ENCODE measurements around the gene CAMTA1. TPM values are rescaled to one million over a fixed set of nuclear protein-coding genes. Genes with fewer than 3 reads are reported as not detected.
"Not testable (repeated sequence)": the region's sequence is repeated elsewhere in the genome, so short reads cannot be mapped to it uniquely, and the experiment has no call there.

The CAMTA1 gene
- total RNA-seq, 1 donor from 2014 or later: 115 TPM

DNA sequence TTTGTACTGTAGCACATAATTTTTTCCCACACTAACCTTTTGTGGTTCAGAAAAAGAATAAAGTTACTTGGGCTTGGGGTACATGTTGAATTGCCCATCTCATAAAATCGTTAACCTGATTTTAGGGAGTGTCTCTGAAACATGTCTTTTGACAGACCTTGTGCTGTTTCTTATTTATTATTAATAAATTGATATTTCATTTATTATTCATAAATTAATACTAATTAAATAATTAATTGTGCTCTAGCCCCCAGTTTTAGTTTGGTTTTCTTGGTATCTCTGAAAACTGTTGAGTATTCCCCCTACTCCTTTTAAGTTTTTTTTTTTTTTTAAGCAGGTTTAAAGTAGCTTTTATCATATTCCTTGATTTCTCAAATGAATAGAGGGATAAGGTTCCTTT is 27.9 kb downstream of the CAMTA1 start:
- no peak for DNase-seq

DNA sequence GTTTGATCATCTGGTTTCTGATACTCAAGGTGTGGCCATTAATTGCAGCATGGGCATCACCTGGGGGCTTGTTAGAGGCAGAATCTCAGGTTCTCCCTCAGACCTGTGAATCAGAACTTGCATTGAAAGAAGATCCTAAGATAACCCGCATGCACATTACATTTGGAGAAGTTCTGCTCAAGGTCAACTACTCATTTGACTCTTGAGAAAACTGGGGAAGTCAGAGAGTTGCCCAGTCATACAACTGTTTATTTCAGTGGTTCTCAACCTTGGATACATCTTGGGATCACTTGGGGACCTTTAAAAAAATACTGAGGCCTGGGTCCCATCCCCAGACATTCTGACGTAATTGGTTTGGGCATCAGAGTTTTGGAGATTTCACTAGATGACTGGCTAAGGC is 30.5 kb downstream of the CAMTA1 start:
- DNase-seq: no peak

DNA sequence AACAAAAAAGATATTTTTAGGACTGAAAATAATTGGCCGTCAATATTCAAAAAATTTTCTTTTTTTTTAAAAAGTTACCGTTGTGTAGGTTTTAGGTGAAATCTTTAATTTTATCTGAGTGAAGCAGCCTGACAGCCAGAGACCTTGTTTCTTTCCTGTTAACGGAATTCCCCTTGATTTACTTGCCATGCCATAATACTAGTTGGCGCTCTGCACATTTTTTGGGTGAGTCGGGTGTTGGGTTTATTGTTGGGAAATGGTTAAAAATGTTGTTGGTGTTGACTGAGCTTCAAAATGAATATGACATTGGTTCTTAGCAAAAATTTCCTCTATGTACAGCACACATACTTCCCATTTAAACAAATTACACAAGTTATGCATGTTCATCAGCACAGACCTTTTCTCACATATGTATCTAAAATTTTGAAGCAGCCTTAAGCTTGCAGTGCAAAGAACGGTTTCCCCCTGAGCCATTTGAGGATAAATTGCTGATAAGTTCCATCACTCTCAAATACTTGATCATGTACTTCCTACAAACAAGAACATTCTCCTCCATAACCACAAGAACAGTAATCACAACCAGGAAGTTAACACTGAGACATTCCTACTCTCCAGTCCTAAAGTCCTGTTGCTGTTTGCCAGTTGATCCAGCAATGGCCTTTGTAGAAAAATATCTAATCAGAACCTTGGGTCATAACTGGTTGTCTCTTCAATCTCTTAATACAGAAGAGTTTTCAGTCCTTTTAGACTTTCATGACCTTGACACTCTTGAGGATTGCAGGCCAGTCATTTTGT is 34.2 kb downstream of the CAMTA1 start:
- DNase-seq: no peak

DNA sequence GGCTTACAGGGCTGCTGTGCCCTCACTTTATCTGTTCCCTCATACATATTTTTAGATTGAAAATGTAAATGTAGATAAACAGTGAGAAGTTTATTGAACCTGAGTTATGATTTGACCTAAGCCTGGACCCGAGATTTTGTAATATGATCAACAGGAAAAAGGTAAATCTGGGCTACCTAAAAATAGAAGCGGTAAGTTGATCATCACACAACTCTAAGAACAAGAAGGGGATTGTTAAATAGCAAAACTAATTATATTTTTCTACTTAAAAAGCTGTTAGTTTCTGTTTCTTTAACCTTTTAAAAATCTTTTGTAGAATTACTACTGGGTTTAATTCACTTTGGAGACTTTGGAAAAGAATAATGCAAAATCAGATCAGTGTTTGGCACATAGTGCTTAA is 35.6 kb downstream of the CAMTA1 start:
- no peak for DNase-seq

DNA sequence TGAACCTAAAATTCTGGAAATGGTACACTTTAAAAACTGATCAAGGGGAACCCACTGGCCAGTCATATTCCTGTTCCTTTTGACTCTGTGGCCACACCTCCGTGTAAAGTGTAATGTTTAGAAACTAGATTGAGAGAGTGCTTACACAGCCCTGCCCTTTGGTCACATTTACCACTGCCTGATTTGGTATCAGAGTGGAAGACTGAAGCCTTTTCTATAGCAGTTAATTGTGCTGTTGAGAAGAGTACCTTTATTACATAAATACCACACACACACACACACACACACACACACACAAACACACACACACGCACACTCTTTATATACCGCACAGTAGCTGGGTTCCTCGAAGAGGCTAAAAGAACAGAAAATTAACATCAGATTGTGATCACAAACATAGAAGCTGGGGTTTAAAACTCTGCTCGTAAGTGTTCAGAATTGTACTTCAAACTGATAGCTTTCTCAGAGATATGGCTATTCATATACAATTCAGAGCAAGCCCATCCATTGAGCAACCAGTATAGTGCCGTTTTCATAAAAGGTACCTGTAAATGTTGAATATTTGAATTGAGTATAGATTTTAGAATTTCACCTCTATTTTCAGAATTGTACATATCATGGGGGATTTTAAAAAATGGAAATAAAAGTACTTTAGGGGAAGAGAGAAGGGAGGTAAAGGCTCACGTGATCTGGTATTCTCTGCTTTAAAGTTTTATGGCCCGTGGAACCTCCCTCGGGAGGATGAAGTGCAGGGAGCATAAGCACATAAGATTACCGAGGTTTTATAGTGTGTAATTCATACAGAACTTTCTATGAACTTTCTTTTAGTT is 37.5 kb downstream of the CAMTA1 start:
- no peak for DNase-seq

DNA sequence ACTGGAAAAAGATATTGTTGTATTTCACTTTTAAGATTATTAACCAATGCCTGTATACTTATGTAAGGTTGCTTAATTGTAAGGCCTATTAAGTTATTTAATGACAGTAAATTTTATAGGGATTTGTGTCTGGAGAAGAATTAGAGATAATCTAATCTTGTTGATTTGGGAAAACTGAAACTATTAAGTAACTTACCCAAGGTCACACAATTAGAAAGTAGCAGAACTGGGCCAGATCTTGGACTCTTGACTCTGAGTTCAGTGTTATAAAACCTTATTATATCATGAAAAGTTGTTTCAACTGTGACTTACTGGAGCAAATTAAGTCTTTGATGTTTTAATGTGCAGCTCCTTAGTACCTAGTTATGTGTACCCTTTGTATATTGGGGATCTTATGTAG is 38.5 kb downstream of the CAMTA1 start:
- no peak for DNase-seq

DNA sequence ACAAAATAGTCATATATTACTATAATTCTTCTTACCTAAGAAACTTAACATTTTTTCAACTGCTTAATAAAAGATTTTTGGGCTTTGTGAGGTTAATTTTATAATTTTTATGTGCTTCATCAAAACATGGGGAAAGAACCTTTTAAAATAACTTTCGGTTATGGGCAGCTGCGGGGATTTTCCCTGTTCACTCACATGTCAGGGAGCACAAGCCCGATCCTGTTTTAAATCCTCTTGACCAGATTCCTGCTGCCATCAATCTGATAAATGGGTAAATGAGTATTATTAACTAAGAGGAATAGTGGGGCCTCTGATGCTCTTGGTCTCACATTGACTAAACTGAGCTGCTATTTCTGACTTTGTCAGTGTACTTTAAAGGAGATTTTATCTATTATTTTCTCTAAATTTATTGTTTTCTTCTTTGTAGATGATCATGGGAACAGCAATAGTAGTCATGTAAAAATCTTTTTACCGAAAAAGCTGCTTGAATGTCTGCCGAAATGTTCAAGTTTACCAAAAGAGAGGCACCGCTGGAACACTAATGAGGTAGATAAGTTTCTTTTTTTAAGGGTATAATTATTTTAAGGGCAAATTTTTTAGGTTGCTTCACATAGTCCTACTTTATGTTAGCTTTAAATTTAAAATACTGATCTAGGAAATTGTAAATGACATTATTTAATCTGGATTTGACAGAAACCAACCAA is 39.6 kb downstream of the CAMTA1 start:
- no peak for DNase-seq

DNA sequence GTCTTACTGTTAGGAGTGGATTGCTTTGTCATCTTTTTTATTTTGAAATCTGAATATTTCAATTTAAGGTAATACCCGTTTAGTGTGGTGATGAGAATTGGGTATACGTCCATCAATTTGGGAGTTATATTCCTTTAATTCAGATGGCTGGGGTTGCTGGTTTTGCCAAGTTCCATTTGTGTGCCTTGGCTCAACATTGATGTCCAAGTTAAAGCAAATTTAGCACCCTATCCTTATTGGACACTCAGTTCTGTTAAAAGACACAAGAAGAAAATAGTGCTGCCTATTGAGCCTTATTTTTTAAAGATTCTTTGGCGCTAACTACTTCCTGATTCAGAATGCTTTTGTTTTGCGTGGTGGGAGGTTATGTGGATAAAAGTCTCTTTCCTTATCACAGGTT is 40.6 kb downstream of the CAMTA1 start:
- no peak for DNase-seq

DNA sequence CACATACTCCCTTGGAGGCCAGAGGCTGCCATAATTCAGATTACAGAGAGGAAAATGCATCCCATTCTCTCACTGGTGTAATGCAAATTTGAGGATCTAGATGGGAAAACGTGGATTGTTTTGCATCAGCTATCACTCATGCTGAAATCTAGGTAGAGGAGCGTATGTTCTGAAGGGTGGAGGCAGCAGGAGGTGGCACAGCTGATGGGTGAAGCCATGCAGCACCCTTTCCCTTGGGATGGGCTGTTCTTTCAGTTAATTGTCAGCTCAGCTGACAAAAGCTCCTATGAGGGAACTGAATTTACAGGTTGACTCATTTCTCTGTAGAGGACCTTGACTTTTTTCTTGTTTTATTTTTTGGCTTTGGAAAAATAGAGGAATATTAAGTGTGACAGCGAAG is 41.8 kb downstream of the CAMTA1 start:
- DNase-seq: no peak

DNA sequence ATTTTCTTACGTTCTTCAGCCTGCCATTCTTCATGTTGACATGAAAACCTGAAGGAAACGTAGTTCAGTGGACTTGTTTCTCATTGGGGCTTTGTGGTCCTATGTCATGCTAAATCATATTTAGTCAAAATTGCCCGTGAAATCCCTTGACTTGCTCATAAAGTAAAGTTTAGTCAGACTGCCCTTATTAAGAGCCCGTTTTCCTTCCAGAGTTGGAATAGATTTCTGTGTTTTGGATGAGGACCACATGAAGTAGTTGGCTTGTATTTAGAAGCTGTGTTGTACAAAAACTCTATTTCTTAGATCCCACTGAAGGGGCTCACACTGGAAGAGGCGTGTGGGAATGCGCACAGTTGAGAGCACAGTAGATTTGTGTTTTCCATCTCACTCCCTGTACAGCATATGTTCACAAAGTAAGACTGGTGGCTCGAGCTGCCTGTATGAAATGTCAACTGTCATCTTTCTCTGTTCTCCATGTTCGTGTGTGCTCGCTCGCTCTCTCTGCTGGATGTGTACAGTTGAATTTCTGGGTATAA is 42.4 kb downstream of the CAMTA1 start:
- DNase-seq: no peak

DNA sequence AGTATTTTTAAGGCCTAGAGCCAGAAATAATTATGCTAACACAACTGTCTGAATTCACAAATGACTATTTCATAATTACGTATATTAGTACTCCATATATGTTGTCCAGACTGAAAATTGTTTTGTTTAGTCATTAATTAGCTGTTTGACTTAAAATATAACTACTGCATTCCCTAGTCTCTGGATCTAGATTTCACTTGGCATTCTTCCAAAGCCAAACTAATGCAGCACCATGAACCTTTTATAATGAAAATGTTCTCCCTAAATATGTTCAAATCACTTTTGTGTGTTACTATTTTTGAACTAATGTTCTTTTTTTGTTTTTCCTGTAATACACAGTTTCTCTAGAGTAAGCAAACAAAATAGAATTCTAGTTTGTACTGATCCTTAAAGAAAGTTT is 46.1 kb downstream of the CAMTA1 start:
- no peak for DNase-seq

DNA sequence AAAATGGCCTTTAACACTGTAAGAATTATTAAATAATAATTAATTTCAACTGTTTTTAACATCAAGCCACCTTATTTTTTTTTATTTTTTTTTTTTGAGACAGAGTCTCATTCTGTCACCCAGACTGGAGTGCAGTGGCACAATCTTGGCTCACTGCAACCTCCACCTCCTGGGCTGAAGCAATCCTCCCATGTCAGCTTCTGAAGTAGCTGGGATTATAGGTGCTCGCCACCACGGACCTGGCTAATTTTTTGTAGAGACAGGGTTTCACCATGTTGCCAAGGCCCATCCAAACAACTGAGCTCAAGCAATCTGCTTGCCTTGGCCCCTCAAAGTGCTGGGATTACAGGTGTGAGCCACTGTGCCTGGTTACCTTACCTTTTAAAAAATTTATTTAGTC is 46.8 kb downstream of the CAMTA1 start:
- DNase-seq: not testable (repeated sequence)

DNA sequence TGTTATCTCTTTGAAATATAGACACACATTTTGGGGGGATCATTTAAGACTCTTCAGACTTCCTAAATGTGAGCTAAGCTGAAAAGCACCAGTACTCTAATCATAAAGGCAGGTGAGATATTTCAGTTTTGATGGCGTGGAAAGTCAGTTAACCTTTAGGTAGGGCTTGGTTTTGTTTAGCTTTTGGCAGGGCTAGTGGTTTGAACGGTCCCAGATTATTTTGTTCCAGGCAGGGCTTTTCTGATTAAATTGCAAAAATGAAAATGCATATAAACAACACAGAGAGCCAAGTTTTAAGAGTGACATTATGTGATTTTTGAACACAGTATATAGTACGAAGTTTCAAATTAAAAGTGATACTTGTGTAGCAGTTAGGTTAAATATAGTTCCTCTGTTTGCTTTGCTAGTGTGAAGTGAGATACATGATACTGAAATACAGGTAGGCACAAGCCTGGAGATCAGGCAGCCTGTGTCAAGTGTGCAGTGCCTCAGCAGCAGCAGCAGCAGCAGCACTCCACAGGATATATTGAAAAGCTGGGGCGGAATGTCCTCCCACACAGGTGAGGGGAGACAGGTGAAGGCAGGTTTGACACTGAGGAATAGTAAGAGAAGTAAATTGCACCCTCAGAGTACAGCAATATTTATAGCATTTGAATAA is 47.4 kb downstream of the CAMTA1 start:
- no peak for DNase-seq

DNA sequence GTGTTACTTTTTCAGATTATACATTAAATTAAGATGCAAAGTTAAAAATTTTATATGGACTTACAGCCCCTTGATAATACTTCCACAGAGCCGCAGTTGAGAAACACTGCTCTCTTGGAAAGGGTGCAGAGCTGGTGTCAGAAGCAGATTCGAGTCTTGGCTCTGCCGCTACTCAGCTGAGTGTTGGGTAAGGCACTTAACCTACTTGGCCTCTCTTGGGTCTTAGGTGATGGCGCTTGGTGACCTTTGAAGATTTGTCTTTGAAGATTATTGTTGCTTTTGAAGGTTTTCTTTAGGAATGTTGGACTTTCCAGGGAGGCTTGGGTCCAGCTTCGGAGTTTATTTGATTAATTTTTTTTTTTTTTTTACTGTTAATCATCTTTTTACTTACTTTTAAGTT is 48.5 kb downstream of the CAMTA1 start:
- no peak for DNase-seq

DNA sequence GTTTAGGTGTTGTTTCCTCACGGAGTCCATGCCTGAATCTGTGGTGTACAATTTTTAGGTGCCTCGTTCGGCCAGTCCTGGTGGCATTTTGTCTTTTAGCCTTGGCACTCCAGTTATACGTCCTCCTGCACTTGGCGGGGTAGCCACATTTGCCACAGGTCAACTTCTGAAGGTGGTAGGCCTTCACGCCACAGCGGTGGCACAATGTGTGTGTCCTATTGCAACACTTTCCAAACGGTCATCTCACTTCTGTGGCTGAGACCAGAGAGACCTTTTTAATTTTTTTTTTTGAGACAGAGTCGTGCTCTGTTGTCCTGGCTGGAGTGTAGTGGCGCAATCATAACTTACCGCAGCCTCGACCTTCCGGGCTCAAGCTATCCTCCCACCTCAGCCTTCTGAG is 49.1 kb downstream of the CAMTA1 start:
- no peak for DNase-seq

DNA sequence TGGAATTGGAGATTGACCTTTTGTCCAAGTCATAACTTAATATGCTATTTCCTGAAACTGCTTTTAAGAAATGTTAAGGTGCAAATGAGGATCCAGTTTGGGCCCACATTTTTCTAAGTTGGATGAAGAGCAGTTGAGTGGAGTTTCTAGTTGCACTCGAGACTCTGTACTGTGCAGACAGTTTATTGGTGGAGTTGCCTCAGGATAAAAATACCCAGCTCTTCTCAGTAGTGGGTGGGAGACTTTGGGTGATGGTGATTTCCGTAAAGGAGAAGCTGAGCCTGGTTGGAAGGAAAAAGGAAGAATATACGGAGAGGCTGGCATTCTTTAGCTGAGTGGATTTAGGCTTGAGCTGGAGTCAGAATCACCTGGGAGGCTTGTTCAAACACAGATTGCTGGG is 49.9 kb downstream of the CAMTA1 start:
- no peak for DNase-seq

DNA sequence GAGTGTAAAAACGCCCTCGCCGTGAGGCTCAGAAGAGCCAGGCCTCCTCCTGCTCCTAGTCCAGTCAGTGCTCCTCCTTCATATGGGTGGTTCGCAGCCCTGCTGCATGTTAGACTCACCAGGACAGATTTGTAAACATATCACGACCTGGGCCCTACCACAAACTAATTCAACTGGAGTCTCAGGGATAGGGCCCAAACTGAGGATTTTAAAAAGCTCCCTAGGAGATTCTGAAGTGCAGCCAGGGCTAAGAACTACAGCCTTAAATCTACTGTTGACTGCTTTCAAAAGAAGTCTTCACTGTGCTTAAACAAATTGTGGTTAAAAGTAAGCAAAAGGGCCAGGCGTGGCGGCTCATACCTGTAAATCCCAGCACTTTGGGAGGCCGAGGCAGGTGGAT is 57.0 kb downstream of the CAMTA1 start:
- no peak for DNase-seq

DNA sequence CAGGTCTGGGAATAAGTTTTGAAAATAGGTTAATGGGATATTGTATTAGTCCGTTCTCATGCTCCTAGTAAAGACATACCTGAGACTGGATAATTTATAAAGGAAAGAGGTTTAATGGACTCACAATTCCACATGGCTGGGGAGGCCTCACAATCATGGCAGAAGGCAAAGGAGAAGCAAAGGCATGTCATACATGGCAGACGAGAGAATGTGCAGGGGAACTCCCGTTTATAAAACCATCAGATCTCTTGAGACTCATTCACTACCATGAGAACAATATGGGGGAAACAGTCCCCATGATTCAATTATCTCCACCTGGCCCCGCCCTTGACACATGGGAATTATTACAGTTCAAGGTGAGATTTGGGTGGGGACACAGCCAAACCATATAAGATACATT is 60.5 kb downstream of the CAMTA1 start:
- not testable (repeated sequence) for DNase-seq

DNA sequence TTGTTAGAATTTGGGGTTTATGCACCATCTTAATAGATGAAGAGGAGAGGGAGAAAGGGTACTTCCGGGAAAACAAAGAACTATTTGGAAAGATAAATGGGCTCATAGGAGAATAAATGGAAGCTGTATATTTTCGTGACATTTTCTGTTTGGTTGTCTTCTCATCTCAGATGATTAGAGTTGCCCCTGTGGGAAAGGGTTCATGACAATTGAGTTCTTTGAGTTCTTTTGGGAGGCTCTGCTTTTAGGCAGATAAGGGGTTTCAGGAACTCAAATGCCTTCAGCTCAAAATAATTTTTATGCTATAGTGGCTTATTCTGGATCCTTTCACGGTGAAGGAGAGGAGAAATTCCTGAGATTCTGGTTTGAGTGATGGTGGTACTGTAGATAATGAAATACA is 63.6 kb downstream of the CAMTA1 start:
- no peak for DNase-seq

DNA sequence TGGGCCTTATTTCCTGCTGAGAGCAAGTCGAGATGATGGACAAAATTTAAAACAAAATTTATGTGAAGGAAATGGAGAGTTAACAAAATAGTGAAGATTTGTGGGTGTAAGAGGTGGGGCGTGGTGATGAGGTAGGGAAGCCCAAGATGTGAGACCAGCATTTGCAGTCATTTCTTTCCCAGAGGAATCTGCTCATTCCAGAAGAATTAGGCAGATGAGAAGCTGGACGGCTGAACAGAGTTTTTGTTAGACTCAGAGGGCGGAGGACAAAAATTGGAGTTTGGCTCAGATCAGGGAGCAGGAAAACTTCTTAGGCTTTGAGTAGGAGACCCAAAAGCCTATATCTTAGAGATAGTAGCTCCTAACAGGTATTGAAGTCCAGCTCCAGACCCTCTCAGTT is 65.3 kb downstream of the CAMTA1 start:
- DNase-seq: no peak

DNA sequence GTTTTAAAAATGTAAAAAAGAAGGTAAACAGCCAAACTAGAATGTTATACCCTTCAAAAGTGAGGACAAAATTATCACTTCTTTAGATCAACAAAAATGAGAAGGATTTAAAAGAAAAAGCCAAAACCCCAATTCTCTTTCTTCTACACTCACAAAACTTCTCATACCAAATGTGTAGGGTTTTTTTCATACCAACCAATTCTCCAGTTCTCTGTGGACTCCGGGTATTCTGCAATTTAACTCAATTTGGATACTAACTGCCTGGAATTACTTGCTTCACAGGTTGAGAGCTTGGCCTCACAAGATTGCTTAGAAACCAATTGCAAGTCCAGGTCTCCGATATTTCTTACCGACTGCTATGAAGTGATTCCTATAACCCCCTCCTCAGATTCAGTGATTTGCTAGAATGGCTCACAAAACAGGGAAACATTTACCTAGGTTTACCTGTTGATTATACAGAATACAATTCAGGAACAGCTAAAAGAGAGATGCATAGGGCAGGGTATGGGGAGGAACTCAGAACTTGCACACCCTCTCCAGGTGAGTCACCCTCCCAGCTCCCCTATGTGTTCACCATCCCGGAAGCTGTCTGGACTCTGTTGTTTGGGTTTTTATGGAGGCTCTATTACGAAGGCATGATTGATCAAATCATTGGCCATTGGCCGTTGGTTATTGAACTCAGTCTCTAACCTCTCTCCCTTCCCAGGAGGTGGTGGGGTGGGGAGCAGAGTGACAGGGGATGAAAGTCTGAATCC is 67.1 kb downstream of the CAMTA1 start:
- no peak for DNase-seq

DNA sequence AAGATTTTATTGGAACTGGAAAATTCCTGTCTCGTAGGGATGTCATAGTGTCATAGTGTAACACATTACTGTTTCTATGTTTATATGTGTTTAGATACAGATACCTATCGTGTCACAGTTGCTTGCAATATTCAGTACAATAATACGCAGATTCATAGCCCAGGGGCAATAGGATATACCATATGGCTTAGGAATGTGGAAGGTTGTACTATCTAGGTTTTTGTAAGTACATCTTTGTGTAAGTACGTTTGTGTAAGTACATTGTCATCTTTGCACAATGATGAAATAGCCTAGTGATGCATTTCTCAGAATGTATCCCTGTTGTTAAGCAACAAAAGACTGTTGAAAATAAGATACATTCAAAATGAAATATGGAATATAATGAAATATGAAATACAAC is 68.9 kb downstream of the CAMTA1 start:
- DNase-seq: no peak

All from occipital lobe (tissue), 2 donors.